ENCODE measurements around the gene HPRT1.

Gene HPRT1

DNA sequence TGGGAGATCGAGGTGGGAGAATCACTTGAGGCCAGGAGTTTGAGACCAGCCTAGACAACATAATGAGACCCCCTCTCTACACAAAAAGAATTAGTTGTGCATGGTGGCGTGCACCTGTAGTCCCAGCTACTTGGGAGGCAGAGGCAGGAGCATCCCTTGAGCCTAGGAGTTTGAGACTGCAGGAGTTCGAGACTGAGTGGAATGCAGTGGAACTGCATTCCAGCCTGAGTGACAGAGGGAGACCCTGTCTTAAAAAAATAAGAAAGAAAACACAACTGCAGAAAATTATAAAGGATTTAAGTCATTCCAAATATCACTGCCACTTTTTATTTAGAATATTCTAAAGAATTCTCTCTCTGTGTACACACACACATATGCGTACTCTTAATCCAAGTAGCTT, 18.4 kb downstream of the HPRT1 start:
- no peak for DNase-seq

DNA sequence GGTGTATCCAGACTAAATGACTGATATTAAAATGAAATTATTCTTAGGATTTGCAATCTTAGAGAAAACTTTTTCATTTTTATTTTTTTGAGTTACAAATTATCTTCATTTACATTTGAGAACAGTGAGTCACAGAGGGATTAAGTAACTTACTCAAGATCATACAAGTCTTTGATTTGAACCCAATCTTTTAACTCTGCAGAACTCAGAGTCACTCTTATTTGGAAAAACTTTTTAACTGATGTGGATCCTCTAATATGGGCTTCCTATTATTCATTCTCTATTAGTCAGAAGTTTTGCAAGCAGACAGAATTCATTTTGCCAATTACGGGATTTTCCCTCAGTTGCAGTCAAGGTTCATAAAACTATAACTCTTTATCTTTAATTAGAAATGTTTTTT, 20.1 kb downstream of the HPRT1 start:
- DNase-seq: no peak

DNA sequence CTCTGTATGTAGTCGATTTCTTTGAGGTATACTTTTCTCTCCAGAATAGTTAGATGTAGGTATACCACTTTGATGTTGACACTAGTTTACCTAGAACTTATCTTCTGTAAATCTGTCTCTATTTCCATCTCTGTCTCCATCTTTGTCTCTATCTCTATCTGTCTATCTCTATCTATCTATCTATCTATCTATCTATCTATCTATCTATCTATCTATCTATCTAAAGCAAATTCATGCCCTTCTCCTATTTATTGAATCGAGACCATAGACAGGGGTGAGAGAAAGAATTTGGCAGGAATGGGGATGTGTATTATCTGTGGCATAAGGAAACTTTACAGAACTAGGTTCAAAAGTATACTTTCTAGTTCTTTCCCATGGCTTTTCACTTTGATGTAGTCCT, 21.4 kb downstream of the HPRT1 start:
- DNase-seq: no peak

DNA sequence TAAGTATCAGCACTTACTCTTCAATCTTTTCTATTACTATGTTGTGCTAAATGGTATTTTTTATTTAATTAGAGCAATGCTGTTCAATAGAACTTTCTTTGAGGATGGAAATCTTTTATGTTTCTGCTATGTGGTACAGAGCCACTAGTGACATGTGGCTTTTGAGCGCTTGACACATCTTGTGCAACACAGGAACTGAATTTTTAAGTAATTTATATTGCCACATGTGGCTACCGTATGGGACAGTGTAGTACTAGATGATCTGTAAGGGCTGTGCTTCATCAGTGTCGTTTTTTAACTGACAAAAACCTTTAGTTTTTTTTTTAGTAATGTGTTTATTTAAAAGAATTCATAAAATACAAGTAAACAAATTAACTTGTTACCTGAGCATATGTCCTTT, 22.4 kb downstream of the HPRT1 start:
- no peak for DNase-seq

DNA sequence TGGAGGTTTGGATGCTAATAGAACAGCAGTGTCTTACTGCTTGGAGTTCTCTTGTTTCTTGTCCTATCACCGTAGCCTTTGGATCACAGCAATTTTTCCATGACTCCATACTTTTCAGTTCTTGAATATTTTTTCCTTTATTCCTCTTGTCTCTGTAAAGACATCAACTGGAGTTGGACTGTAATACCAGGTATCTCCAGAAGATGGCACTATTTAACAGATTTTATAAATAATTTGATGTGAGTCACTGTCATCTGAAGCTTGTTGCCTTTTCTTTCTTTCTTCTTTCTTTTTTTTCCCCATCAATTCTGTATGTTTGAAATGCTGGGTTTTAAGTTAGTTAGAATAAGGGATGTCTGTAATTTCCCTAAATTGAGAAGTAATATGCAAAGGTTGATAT, 24.1 kb downstream of the HPRT1 start:
- DNase-seq: no peak

DNA sequence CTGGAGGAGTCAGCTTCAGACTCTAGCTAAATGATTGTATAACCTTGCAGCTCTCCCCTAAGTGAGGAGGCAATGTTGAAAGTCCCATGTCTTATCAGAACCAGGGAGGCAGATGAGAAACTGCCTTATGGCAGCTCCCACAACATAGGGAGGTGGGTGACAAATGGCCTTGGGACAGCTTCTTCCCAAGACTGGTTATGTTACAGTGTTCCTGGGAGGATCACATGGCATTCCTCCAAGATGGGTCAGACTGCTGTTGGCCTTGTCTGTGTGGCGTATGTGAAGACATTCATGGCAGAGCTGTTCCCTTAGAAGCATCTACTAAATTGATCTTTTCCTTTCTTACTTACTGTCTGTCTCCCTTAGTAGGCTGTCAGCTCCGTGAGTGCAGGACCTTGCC, 42.0 kb downstream of the HPRT1 start:
- no peak for DNase-seq

DNA sequence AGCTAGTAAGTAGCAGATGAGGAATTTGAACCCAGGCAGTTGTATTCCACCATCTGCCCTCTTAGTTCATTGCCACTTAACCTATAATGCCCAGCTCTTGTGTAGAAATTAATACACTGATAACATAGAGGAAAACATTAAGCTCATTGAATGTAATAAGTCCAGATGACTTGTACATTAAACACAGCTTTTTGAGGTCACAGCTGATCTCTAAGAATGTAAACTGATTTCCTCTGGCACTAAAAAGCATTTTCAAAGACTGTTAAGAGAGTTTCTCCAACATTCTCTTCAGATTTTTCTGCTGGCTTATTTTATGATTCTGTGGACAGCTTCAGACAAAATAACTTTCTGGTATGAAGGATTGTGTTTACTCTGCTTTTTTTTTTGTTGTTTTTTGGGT, 42.7 kb downstream of the HPRT1 start:
- no peak for DNase-seq

DNA sequence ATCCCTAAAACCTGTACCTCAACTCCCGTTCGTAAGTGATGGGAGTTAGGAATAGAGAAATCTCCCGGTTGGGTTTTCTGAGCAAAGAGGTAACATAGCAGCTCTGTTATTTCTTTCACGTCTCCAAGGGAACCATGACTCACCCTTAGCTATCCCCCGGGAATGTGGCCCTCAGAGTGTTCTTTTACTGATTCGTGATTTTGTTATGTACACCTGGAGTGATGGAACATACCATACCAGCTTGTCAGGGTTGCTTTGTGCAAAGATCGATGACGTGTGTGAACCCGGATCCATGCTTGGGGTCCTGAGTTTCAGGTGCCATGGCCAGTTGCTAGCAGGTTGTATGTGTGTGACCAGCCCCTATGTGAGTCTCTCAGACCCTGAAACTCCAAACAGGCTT, 52.6 kb downstream of the HPRT1 start:
- no peak for DNase-seq

DNA sequence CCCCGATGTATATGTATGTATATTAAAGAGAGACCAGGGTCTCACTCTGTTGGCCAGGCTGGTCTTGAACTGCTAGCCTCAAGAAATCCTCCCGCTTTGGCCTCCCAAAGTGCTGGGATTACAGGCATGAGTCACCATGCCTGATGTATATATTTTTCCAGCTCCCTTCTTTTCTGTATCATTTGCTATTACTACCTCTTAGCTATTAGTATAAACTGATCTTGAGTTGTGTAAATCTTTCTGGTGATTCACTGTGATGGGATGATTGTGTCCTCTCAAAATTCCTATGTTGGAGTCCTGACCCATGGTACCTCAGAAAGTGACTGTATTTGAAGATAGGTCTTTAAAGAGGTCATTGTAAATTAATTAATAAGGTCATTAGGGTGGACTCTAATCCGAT, 53.1 kb downstream of the HPRT1 start:
- DNase-seq: no peak

DNA sequence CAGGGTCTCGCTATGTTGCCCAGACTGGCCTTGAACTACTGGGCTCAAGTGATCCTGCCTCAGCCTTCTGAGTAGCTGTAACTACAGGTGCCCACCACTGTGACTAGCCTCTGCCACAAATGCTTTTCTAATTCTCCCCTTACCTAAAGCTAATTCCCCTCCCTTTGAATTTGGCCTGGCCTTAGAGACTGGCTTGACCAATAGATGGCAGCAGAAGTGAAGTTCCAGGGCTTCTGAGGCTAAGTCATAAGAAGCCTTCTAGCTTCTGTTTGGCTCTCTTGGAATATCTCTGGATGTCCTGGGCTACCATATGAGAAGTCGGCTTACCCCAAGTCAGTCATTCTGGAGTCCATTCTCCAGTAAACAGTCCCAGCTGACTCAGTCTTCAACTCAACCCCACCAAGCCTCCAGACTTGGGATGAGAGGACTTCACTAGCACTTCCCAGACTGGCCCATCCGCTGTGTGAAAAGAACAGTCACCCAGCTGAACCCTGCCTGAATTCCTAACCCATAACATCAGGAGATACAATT, 61.0 kb downstream of the HPRT1 start:
- no peak for DNase-seq

DNA sequence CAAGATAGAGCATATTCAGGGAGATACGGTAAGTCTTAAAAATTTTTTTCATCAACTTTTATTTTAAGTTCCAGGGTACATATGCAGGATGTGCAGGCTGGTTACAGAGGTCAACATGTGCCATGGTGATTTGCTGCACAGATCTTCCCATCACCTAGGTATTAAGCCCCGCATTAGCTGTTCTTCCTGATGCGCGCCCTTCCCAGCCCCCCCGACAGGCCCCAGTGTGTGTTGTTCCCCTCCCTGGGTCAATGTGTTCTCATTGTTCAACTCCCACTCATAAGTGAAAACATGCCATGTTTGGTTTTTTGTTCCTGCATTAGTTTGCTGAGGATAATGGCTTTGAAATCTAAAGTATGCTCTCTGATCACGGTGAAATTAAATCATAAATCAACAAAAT, 64.2 kb downstream of the HPRT1 start:
- no peak for DNase-seq

DNA sequence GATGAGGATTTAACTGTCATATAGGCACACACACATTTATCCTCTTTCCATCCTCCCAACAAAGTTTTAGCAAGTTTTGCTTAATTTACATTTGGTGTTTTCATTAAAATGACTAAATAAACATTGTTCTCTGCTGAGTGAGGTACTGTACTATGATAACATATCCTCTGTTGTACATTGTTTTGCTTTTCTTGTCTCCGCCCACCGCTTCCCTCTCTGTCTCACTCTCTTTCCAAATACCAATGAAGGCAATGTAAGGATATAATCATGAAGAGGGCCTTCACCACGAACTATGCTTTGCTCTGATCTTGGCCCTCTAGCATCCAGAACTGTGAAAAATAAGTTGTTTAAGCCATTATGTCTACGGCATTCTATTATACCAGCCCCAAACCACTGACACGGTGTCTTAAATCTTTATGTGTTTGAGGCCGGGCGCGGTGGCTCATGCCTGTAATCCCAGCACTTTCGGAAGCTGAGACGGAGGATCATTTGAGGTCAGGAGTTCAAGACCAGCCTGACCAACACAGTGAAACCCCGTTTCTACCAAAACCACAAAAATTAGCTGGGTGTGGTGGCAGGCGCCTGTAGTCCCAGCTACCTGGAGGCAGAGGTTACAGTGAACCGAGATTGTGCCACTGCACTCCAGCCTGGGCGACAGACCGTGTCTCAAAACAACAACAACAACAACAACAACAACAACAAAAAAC, 65.3 kb downstream of the HPRT1 start:
- DNase-seq: no peak

DNA sequence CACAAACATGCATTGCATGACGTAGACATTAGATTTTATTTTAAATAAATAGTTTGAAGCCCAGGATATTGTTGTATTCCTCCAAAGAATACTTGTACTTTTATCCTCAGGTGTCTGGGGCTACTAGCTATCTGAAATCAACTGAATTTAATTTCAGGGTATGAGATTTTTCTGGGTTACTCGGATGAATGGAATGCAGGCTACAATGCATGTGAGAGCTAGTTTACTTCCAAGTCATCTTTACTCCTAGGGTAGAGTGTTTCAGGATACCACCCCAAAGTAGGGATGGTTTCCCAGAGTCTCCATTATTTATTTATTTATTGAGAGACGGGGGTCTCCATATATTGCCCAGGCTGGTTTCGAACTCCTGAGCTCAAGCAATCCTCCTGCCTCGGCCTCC, 66.4 kb downstream of the HPRT1 start:
- DNase-seq: no peak

DNA sequence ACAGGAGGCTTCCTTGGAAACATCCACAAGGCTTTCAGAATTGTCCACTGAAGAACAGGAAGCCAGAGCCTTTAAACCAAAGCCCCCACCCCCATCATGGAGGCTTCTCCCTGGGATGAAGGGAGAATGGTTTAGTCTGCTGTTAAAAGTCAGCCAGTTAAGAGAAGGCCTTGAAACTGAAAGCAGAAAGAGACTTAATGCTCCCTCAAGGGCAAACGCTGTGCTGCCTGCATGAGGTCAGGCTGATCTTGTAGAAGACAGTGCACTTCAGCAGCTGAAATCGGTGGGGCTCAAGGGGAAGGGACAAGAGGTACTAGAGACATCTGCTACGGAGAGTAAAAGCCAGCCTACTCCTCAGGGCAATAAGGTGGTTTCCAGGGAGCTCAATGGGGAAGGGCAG, 69.0 kb downstream of the HPRT1 start:
- no peak for DNase-seq

DNA sequence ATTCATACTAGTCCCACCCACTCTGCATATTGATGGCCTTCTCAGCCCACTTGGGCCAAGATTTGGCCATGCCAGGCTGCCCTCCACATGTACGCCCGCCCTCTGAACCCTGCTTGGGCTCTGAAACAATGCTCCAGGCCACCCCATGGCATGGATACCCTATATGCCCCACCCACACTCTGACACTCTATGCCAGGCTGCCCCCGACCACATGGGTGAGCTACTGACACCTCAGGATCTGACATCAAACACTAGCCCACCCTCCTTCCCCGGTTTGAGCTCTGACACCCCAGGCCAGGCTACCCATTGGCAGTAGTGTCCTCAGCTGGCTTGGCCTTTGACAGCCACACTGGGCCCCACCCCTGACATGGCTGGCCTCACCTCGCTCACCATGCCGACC, 69.5 kb downstream of the HPRT1 start:
- no peak for DNase-seq

DNA sequence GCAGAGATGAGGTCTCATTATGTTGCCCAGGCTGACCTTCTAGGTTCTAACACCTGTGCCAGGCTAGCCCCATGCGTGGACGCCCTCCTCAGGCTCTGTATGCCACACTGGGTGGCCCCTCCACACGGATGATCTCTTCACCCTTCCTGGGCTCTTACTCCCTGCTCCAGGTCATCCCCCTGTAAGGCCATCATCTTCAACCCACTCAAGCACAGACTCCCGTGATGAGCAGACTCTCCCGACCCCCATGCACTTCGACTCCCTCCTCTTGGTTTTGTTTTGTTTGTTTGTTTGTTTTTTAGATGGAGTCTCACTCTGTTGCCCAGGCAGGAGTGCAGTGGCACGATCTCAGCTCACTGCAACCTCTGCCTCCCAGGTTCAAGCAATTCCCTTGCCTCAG, 70.9 kb downstream of the HPRT1 start:
- DNase-seq: no peak

DNA sequence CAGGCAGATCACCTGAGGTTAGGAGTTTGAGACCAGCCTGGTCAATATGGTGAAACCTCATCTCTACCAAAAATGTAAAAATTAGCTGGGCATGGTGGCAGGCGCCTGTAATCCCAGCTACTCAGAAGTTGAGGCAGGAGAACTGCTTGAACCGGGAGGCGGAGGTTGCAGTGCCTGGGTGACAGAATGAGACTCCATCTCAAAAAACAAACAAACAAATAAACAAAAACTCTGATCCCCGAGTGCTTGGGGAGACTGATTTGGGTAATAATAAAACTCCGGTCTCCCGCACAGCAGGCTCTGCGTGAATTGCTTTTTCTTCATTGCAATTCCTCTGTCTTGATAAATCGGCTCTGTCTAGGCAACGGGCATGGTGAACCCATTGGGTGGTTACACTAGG, 73.4 kb downstream of the HPRT1 start:
- no peak for DNase-seq

DNA sequence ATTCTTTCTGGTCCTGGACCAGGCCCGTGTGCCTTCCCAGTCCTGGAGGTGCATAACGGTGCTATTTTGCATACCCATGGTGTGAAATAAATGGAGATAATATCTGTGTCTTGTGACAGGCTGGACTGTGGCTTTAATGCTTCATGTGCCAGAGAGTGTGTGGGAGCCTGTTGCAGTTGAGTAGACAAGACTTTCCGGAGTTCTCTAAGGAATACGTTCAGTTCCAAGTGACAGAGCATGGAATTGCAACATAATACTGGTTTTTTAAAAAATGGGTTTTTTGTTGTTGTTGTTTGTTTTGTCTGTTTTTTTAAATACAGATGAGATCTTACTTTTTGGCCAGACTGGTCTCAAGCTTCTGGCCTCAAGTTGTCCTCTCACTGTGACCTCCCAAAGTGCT, 74.0 kb downstream of the HPRT1 start:
- no peak for DNase-seq

DNA sequence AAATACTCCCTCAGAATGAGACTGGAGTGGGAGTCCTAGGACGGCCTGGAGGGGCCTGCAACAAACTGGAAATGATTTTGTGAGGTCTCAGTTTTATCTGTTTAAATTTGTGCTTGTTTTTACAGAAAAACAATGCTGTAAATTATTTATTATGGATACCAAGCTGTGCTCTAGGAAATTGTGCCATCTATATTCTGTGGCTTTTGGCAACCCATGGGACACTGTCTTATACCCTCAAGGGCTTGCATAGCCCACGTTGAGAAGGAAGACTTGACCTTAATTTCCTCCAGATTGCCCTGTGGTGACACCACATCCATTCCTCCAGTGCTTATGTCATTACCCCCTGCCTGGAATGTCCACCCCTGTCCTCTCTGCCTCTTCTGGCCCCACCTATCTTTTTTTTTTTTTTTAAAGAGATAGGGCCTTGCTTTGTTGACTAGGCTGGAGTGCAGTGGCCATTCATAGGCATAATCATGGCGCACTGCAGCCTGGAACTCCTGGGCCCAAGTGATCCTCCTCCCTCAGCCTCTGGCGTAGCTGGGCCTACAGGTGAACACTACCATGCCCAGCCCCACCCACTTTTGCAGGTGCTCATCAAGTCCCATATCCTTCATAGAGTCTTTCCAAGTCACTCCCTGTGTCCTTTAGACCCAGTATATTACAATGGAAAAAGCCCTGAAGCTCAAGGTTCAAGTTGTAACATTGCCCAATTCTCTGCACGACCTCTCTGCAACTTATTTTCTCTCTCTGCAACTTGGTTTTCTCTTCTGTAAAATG, 77.4 kb downstream of the HPRT1 start:
- DNase-seq: no peak

DNA sequence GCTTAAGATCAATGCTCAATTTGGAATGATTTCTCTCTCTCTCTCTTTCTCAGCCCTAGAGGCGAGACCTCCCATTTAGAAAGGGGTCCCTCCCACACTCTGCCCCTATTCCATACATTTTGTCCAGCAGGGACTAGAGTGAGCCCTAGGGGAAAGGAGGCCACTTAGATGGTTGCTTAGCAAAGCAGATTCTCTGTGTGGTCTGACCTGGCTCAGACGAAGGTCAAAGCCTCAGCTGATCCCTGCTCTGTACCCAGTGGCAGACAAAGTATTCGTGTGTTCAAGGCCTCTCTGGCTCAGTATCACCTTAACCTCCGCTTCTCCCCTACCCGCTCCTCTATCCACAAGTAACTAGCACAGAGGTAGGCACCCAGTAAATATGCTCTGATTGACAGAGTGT, 78.4 kb downstream of the HPRT1 start:
- no peak for DNase-seq

DNA sequence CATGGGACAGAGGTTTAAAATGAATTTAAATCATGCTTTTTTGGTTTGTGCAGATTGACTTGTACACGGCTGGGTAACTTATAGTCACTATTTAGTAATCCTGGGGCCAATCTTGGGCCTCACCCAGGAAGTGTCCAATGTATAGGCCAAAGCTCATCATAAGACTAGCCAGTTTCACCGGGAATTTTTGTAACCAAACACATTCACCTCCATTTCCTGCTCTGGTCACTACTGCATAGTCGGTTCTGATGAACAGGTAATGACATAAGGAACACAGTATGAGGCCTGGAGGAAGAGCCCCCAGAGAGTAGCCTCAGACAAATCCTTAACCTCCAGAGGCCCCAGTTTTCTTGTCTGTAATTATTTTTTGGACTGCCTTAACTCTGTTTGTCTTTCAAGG, 81.9 kb downstream of the HPRT1 start:
- no peak for DNase-seq

DNA sequence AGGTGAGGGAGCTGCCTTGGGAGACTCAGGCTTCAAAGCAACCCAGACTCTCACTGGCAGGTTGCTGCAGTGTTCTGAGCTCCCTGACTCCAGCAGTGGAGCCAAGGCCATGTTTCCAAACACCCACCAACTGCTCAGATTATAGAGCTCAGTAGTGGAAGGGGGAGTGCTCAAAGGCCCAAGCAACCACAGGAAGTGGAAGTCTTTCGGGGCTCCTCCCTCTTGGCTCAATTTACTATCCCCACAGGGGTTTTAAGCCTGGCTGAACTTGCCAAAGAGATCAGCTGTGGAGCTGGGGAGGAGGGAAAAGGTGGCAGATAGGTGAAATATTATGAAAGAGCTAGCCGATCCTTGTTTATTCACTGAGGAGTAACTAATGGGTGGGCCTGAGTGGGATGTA, 82.5 kb downstream of the HPRT1 start:
- no peak for DNase-seq

DNA sequence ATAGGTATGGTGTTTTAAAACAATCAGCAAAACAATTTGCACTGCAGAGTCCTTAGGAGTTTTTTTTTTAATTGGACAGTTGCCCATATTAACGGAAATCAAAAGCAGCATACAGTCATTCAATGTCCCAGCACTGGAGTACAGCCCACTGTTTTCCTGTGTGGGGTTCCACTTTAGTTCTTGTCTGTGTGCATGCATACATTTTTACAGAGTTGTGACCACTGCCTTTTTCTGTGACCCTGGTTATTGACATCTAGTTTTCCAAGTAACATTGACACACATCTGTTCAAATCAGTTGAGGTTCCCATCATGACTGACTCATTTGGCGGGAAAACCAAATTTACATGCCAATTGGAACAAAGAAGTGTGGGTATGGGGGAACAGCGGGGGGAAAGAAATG, 83.3 kb downstream of the HPRT1 start:
- no peak for DNase-seq

DNA sequence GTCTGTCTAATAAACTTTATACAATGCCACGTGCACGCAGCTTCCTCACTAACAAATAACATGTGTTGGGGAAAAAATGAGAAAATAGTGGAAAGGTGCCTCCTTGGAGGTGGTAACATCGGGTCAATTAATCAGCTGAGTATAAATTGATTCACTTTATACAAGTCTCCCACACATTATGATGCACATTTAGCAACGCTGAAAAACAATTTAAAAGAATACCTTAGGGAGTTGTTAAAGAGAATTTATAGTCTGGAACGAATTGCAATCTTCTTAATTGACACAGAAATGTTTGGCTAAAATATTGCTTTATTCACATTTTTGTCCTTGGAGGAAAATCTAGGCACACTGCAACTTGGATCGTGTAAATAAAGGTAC, 84.2 kb downstream of the HPRT1 start:
- no peak for DNase-seq
